Measurements from ENCODE around the gene MTRF1L.

The MTRF1L gene

GRCh38 chr6:152959333-152959732 is 43.2 kb downstream of the MTRF1L start:
- no peak overlapping the region for H3K4me2 ChIP-seq (ENCODE audit: low read length)
- H3K4me1 ChIP-seq (ENCODE audit: low read length): no peaks in the 10 kb centered on the region
- no peaks in the 10 kb centered on the region for H3K79me2 ChIP-seq (ENCODE audit: low read length)
- H3K27me3 ChIP-seq (ENCODE audit: low read depth, low read length): no peaks in the 10 kb centered on the region
- no peak for TF ChIP-seq EZH2phosphoT487 (IDR thresholded peaks at IDR 0.05; ENCODE audit: low read depth)
- TF ChIP-seq CTCF (IDR thresholded peaks at IDR 0.05; ENCODE audit: low read depth, low read length): no peak
- H3K9ac ChIP-seq (ENCODE audit: low read length): no peak overlapping the region
- no peak overlapping the region for H3K4me3 ChIP-seq (ENCODE audit: low read length)
- no peaks in the 10 kb centered on the region for H3K9me3 ChIP-seq (ENCODE audit: insufficient read depth, low read length)
- no peaks in the 10 kb centered on the region for H4K20me1 ChIP-seq (ENCODE audit: insufficient read depth, low read length)
- no peaks in the 10 kb centered on the region for H3K36me3 ChIP-seq (replicated peaks; ENCODE audit: low read depth, low read length)
- H3K27ac ChIP-seq (ENCODE audit: low read length): no peak overlapping the region
- no peak overlapping the region for H2AFZ ChIP-seq (ENCODE audit: low read depth, low read length)

- no peaks in the 10 kb centered on the region for H4K20me1 ChIP-seq (ENCODE audit: insufficient read depth, low read length)
- H3K4me3 ChIP-seq (ENCODE audit: low read length): no peak overlapping the region
- H3K4me2 ChIP-seq (ENCODE audit: low read length): no peak overlapping the region
- TF ChIP-seq CTCF (IDR thresholded peaks at IDR 0.05; ENCODE audit: low read depth, low read length): no peak
- no peak for TF ChIP-seq EZH2phosphoT487 (IDR thresholded peaks at IDR 0.05; ENCODE audit: low read depth)
- H3K27ac ChIP-seq (ENCODE audit: low read length): no peak overlapping the region
- no peaks in the 10 kb centered on the region for H3K79me2 ChIP-seq (ENCODE audit: low read length)
- no peaks in the 10 kb centered on the region for H3K36me3 ChIP-seq (replicated peaks; ENCODE audit: low read depth, low read length)
- no peak overlapping the region for H3K9ac ChIP-seq (ENCODE audit: low read length)
- H2AFZ ChIP-seq (ENCODE audit: low read depth, low read length): no peak overlapping the region
- H3K27me3 ChIP-seq (ENCODE audit: low read depth, low read length): no peaks in the 10 kb centered on the region
- H3K4me1 ChIP-seq (ENCODE audit: low read length): no peaks in the 10 kb centered on the region
- no peaks in the 10 kb centered on the region for H3K9me3 ChIP-seq (ENCODE audit: insufficient read depth, low read length)
Measured at GRCh38 chr6:152957796-152958195, 44.7 kb downstream of the MTRF1L start.

GRCh38 chr6:152954443-152954842 is 48.1 kb downstream of the MTRF1L start:
- Histone ChIP-seq H3K4me1 (ENCODE audit: low read length) (no peaks in the 10 kb centered on the region), H3K9ac (ENCODE audit: low read length) (no peak overlapping the region), H3K36me3 (replicated peaks; ENCODE audit: low read depth, low read length) (no peaks in the 10 kb centered on the region), H3K4me2 (ENCODE audit: low read length) (no peak overlapping the region), H3K27ac (ENCODE audit: low read length) (no peak overlapping the region), H3K79me2 (ENCODE audit: low read length) (no peaks in the 10 kb centered on the region), H2AFZ (ENCODE audit: low read depth, low read length) (no peak overlapping the region), H4K20me1 (ENCODE audit: insufficient read depth, low read length) (no peaks in the 10 kb centered on the region), H3K4me3 (ENCODE audit: low read length) (no peak overlapping the region), H3K27me3 (ENCODE audit: low read depth, low read length) (peaks cover 3% of the 10 kb centered on the region; the same call in 1 of the 2 replicates), H3K9me3 (ENCODE audit: insufficient read depth, low read length) (no peaks in the 10 kb centered on the region)
- TF ChIP-seq CTCF (IDR thresholded peaks at IDR 0.05; ENCODE audit: low read depth, low read length): peak; percentile 28
- TF ChIP-seq EZH2phosphoT487 (IDR thresholded peaks at IDR 0.05; ENCODE audit: low read depth): no peak

- H3K27ac ChIP-seq (ENCODE audit: low read length): no peak overlapping the region
- H3K79me2 ChIP-seq (ENCODE audit: low read length): no peaks in the 10 kb centered on the region
- no peaks in the 10 kb centered on the region for H3K4me1 ChIP-seq (ENCODE audit: low read length)
- peaks cover 3% of the 10 kb centered on the region; the same call in 1 of the 2 replicates for H3K27me3 ChIP-seq (ENCODE audit: low read depth, low read length)
- H4K20me1 ChIP-seq (ENCODE audit: insufficient read depth, low read length): no peaks in the 10 kb centered on the region
- no peak overlapping the region for H2AFZ ChIP-seq (ENCODE audit: low read depth, low read length)
- H3K4me2 ChIP-seq (ENCODE audit: low read length): no peak overlapping the region
- H3K36me3 ChIP-seq (replicated peaks; ENCODE audit: low read depth, low read length): no peaks in the 10 kb centered on the region
- TF ChIP-seq CTCF (IDR thresholded peaks at IDR 0.05; ENCODE audit: low read depth, low read length) (peak; percentile 50), EZH2phosphoT487 (IDR thresholded peaks at IDR 0.05; ENCODE audit: low read depth) (no peak)
- H3K4me3 ChIP-seq (ENCODE audit: low read length): no peak overlapping the region
- no peaks in the 10 kb centered on the region for H3K9me3 ChIP-seq (ENCODE audit: insufficient read depth, low read length)
- H3K9ac ChIP-seq (ENCODE audit: low read length): no peak overlapping the region
Measured at GRCh38 chr6:152952866-152953509, 49.5 kb downstream of the MTRF1L start.

Measured in OCI-LY3 (cell line).